HepG2 (cell line): ENCODE data around the gene CPSF7. TPM values are rescaled to one million over a fixed set of nuclear protein-coding genes. Genes with fewer than 3 reads are reported as not detected.

Source experiments
- ATAC-seq: fragments of 200-7000 bp; cut with Tn5 transposase; 3 replicates; pipeline ENCODE4 v1.9.1; 2020; ENCODE audit warnings: mild to moderate bottlenecking, moderate library complexity
- Bru-seq: library from RNA; stranded (reverse); fragments of 400-500 nt; gene quantifications from one replicate; lab custom pipeline; 2021; lab: Mats Ljungman, UMichigan
- BruChase-seq, 2 experiments: library from RNA; stranded (reverse); fragments of 400-500 nt; gene quantifications; one replicate each; lab custom pipeline; 2021; lab: Mats Ljungman, UMichigan
- BruUV-seq: library from RNA; stranded (reverse); fragments of 400-500 nt; replicated peaks from 2 replicates; lab custom pipeline; 2021; lab: Mats Ljungman, UMichigan
- CTCF ChIA-PET: fragments of 300-600 bp; formaldehyde crosslinking; extraction: SDS; loops from one replicate; lab custom pipeline; 2021; ENCODE audit warnings: low total read pairs, inconsistent platforms, low intra/inter-chr PET ratio; lab: Yijun Ruan, JAX
- POLR2A ChIA-PET: fragments of 350-600 bp; sonication (Branson Sonifier 250); formaldehyde crosslinking; loops from one replicate; lab custom pipeline; 2020; ENCODE audit warnings: antibody characterized with exemption, inconsistent platforms; lab: Yijun Ruan, JAX
- DNase-seq: peaks from one replicate; pipeline ENCODE4 v3.0.0-alpha.2; 2015; ENCODE audit warnings: low spot score
- FAIRE-seq: peaks from 3 replicates; lab custom pipeline; 2011; peaks lifted over from hg19 to GRCh38; lab: Jason Lieb, UNC
- H2AFZ ChIP-seq: one replicate; pipeline ENCODE4 v1.6.1; 2011; ENCODE audit warnings: low read length, inconsistent platforms
- H3K27ac ChIP-seq: fragments of 300-600 bp; 3 replicates; pipeline ENCODE4 v1.8.0; 2011; ENCODE audit warnings: mixed run types, mild to moderate bottlenecking, mixed read lengths, low read length, inconsistent platforms; ENCODE audit not compliant: insufficient read depth; ENCODE audit errors: extremely low read length
- H3K27me3 ChIP-seq, 2 experiments: fragments of 200-600 bp in 1 of 2; 2 replicates in 1 of 2; 3 replicates in 1 of 2; pipeline versions ENCODE4 v1.6.0 to v1.8.0; 2011; ENCODE audit warnings: low read length in 2 of 2, mild to moderate bottlenecking in 2 of 2, moderate library complexity in 2 of 2, inconsistent platforms in 1 of 2; ENCODE audit not compliant: insufficient read depth in 2 of 2, control insufficient read depth in 1 of 2
- H3K36me3 ChIP-seq, 2 experiments: fragments of 200-600 bp in 1 of 2; replicated peaks in 1 of 2; 2 replicates in 1 of 2; 3 replicates in 1 of 2; pipeline versions ENCODE4 v1.5.1 to v1.8.0; 2011; ENCODE audit warnings: low read length in 2 of 2, inconsistent platforms in 1 of 2; ENCODE audit not compliant: insufficient read depth in 2 of 2, control insufficient read depth in 1 of 2
- H3K4me1 ChIP-seq: 2 replicates; pipeline ENCODE4 v1.5.1; 2012; ENCODE audit warnings: low read length, inconsistent platforms; ENCODE audit not compliant: insufficient read depth
- H3K4me2 ChIP-seq: 2 replicates; pipeline ENCODE4 v1.6.0; 2011; ENCODE audit warnings: low read depth, low read length, inconsistent platforms
- H3K4me3 ChIP-seq, 3 experiments: fragments of 200-600 bp in 1 of 3; sonication (generic), shearing (Covaris generic) in 1 of 3; replicated peaks in 1 of 3; 2 replicates each; pipeline ENCODE4 v1.5.1; 2011 to 2016; ENCODE audit warnings: low read length in 3 of 3, inconsistent platforms in 2 of 3, low read depth in 2 of 3, mild to moderate bottlenecking in 2 of 3, control low read depth in 1 of 3, mixed read lengths in 1 of 3; ENCODE audit not compliant: insufficient read depth in 1 of 3
- H3K79me2 ChIP-seq: one replicate; pipeline ENCODE4 v1.6.1; 2011; ENCODE audit warnings: low read length, inconsistent platforms; ENCODE audit not compliant: insufficient read depth
- H3K9ac ChIP-seq: 2 replicates; pipeline ENCODE4 v1.6.0; 2011; ENCODE audit warnings: mild to moderate bottlenecking, low read depth, low read length, inconsistent platforms; ENCODE audit not compliant: insufficient read depth
- H3K9me3 ChIP-seq: 2 replicates; pipeline ENCODE4 v1.5.1; 2012; ENCODE audit warnings: mild to moderate bottlenecking, low read length
- H4K20me1 ChIP-seq: 2 replicates; pipeline ENCODE4 v1.6.0; 2011; ENCODE audit warnings: inconsistent platforms, mild to moderate bottlenecking, low read length, moderate library complexity; ENCODE audit not compliant: insufficient read depth
- GZF1 ChIP-seq: sonication (generic); formaldehyde crosslinking; IDR thresholded peaks from 2 replicates; pipeline ENCODE4 v1.5.1; 2020; ENCODE audit warnings: mild to moderate bottlenecking, missing genetic modification reagents
- KDM5A ChIP-seq: fragments of 200-600 bp; sonication (generic); IDR thresholded peaks from 2 replicates; pipeline ENCODE4 v1.7.0; 2018; ENCODE audit warnings: antibody characterized with exemption, mild to moderate bottlenecking, low read length, borderline replicate concordance
- PHF5A ChIP-seq: IDR thresholded peaks from one replicate; pipeline ENCODE4 v1.6.1; 2018; ENCODE audit warnings: low read depth, missing genetic modification reagents; ENCODE audit not compliant: unreplicated experiment
- SP1 ChIP-seq, 2 experiments: fragments of 450-650 bp in 1 of 2; sonication (generic) in 1 of 2; formaldehyde crosslinking in 1 of 2; IDR thresholded peaks; 2 replicates each; pipeline versions ENCODE4 v1.4.0 to v1.6.1; 2016 to 2020; ENCODE audit warnings: missing genetic modification reagents in 1 of 2
- TERF1 ChIP-seq: sonication (generic); formaldehyde crosslinking; IDR thresholded peaks from 2 replicates; pipeline ENCODE4 v1.8.0; 2022; ENCODE audit warnings: mild to moderate bottlenecking, missing genetic modification reagents, moderate library complexity
- ZBTB21 ChIP-seq: sonication (generic); formaldehyde crosslinking; IDR thresholded peaks from 2 replicates; pipeline ENCODE4 v1.4.0; 2020; ENCODE audit warnings: missing genetic modification reagents
- ZC3H13 ChIP-seq: sonication (generic); formaldehyde crosslinking; IDR thresholded peaks from 2 replicates; pipeline ENCODE4 v1.8.1; 2023; ENCODE audit warnings: mild to moderate bottlenecking, missing genetic modification reagents, moderate library complexity
- ZFX ChIP-seq: sonication (generic); formaldehyde crosslinking; IDR thresholded peaks from 2 replicates; pipeline ENCODE4 v1.4.0; 2020; ENCODE audit warnings: mild to moderate bottlenecking, low read depth, missing genetic modification reagents, moderate library complexity
- ZNF230 ChIP-seq: sonication (generic); formaldehyde crosslinking; IDR thresholded peaks from 2 replicates; pipeline ENCODE4 v1.4.0; 2020; ENCODE audit warnings: mild to moderate bottlenecking, missing genetic modification reagents
- ZNF496 ChIP-seq: sonication (generic); formaldehyde crosslinking; IDR thresholded peaks from 2 replicates; pipeline ENCODE4 v1.8.1; 2023; ENCODE audit warnings: mild to moderate bottlenecking, moderate library complexity, missing genetic modification reagents; ENCODE audit not compliant: insufficient replicate concordance
- WGBS: methylation state at CpG from one replicate; pipeline ENCODE4 v1.1.6; 2017; ENCODE audit warnings: low lambda C conversion rate; 5-methylcytosine and 5-hydroxymethylcytosine counted together
- in situ Hi-C: cut with HindIII; loops from 2 replicates; pipeline ENCODE4 v1.10.0; 2017; ENCODE audit warnings: low pct_unique_long_range_greater_than_20kb; ENCODE audit not compliant: extremely low pct_ligation_motif_present
- intact Hi-C: fragments of 100-400 bp; cut with micrococcal nuclease; formaldehyde crosslinking; loops from one replicate; pipeline ENCODE4 v1.10.0; 2022; ENCODE audit not compliant: unreplicated experiment
- long read RNA-seq, 2 experiments: library from RNA in 1 of 2; library from polyadenylated mRNA in 1 of 2; stranded (forward) in 1 of 2; unstranded in 1 of 2; transcript quantifications; one replicate each; pipeline ENCODE4 v2.0.0, GENCODE V29; 2019 to 2022
- polyA minus RNA-seq, 3 experiments: library from RNA; depleted of rRNA, polyadenylated mRNA; stranded (reverse); fragments of >200 nt; gene quantifications; 2 replicates each; pipeline ENCODE4 v1.2.3, GENCODE V29; 2011; ENCODE audit warnings: low replicate concordance in 1 of 3
- polyA plus RNA-seq, 8 experiments: library from polyadenylated mRNA; depleted of rRNA in 3 of 8; stranded (reverse) in 7 of 8; unstranded in 1 of 8; fragments of >200 nt; fragmentation: Illumina TruSeq in 4 of 8; extraction: Trizol in 4 of 8; gene quantifications; 2 replicates each; pipeline versions ENCODE4 v1.2.1 to v1.2.3, GENCODE V29; 2011 to 2016; ENCODE audit warnings: low read depth in 4 of 8, missing spikeins in 1 of 8, mixed read lengths in 1 of 8; ENCODE audit not compliant: insufficient read depth in 1 of 8
- total RNA-seq, 5 experiments: library from RNA; depleted of rRNA; stranded (reverse); fragments of >200 nt; fragmentation: Illumina TruSeq; extraction: Trizol; gene quantifications; 2 replicates each; pipeline ENCODE4 v1.2.3, GENCODE V29; 2016; ENCODE audit warnings: low read depth in 1 of 5
- TF ChIP-seq, protein P1 (sequence below): sonication (generic); formaldehyde crosslinking; IDR thresholded peaks from 2 replicates; pipeline ENCODE4 v1.4.0; 2020; ENCODE audit warnings: mild to moderate bottlenecking, missing genetic modification reagents

Gene CPSF7
- total RNA-seq (2016; rRNA removed; fragmentation: Illumina TruSeq; extraction: Trizol) (29.4 and 34.1 TPM in 2 replicates), polyA plus RNA-seq (2011; rRNA removed) (36.8 and 40.6 TPM in 2 replicates), polyA minus RNA-seq (2011; rRNA and poly(A)+ RNA removed; ENCODE audit: low replicate concordance) (43.6 and 128 TPM in 2 replicates), Bru-seq, nascent RNA (percentile 92 among the genes with signal in this experiment), BruChase-seq, experiment 1, labeled RNA remaining after a 6-hour chase (percentile 94 among the genes with signal in this experiment), BruChase-seq, experiment 2, labeled RNA remaining after a 2-hour chase (percentile 94 among the genes with signal in this experiment)
- total RNA-seq (2016; cell fraction: cytosol; rRNA removed; fragmentation: Illumina TruSeq; extraction: Trizol; ENCODE audit: low read depth), result 7.3 and 8.6 TPM in 2 replicates
- total RNA-seq (2016; cell fraction: insoluble cytoplasmic fraction; rRNA removed; fragmentation: Illumina TruSeq; extraction: Trizol), result 25.4 and 37.8 TPM in 2 replicates
- total RNA-seq (2016; cell fraction: membrane; rRNA removed; fragmentation: Illumina TruSeq; extraction: Trizol), result 19.4 and 20.2 TPM in 2 replicates
- 48.4 and 51.2 TPM in 2 replicates for total RNA-seq (2016; cell fraction: nucleus; rRNA removed; fragmentation: Illumina TruSeq; extraction: Trizol)
- polyA plus RNA-seq (2011; cell fraction: cytosol; rRNA removed), result 16.4 and 19.7 TPM in 2 replicates
- 110 and 125 TPM in 2 replicates for polyA plus RNA-seq (2011; cell fraction: nucleus; rRNA removed)
- 47.5 and 48.9 TPM in 2 replicates for polyA plus RNA-seq (2012)
- 3.7 and 4.1 TPM in 2 replicates for polyA plus RNA-seq (2016; cell fraction: cytosol; fragmentation: Illumina TruSeq; extraction: Trizol; ENCODE audit: low read depth)
- polyA plus RNA-seq (2016; cell fraction: insoluble cytoplasmic fraction; fragmentation: Illumina TruSeq; extraction: Trizol; ENCODE audit: low read depth), result 36.9 and 49.6 TPM in 2 replicates
- 13.1 and 15.0 TPM in 2 replicates for polyA plus RNA-seq (2016; cell fraction: membrane; fragmentation: Illumina TruSeq; extraction: Trizol; ENCODE audit: low read depth)
- 151 and 159 TPM in 2 replicates for polyA plus RNA-seq (2016; cell fraction: nucleus; fragmentation: Illumina TruSeq; extraction: Trizol; ENCODE audit: insufficient read depth, low read depth)
- polyA minus RNA-seq (2011; cell fraction: cytosol; rRNA and poly(A)+ RNA removed), result 14.5 and 17.3 TPM in 2 replicates
- polyA minus RNA-seq (2011; cell fraction: nucleus; rRNA and poly(A)+ RNA removed), result 56.7 and 63.0 TPM in 2 replicates
- long read RNA-seq, experiment 1, partial matches to known transcripts, result 2 of 5 reads
- long read RNA-seq, experiment 1, other reads (novel, unspliced or antisense), result 2 of 5 reads
- long read RNA-seq, experiment 2, transcript CPSF7-202 (10 exons, 3,650 nt), result minor isoform, 6 of 88 reads
- long read RNA-seq, experiment 2, transcript CPSF7-206 (9 exons, 1,749 nt), result major isoform, 17 of 88 reads
- long read RNA-seq, experiment 2, transcript CPSF7-205 (10 exons, 3,524 nt), result minor isoform, 8 of 88 reads
- long read RNA-seq, experiment 2, partial matches to known transcripts, result 43 of 88 reads
- long read RNA-seq, experiment 2, other reads (novel, unspliced or antisense), result 12 of 88 reads

DNA sequence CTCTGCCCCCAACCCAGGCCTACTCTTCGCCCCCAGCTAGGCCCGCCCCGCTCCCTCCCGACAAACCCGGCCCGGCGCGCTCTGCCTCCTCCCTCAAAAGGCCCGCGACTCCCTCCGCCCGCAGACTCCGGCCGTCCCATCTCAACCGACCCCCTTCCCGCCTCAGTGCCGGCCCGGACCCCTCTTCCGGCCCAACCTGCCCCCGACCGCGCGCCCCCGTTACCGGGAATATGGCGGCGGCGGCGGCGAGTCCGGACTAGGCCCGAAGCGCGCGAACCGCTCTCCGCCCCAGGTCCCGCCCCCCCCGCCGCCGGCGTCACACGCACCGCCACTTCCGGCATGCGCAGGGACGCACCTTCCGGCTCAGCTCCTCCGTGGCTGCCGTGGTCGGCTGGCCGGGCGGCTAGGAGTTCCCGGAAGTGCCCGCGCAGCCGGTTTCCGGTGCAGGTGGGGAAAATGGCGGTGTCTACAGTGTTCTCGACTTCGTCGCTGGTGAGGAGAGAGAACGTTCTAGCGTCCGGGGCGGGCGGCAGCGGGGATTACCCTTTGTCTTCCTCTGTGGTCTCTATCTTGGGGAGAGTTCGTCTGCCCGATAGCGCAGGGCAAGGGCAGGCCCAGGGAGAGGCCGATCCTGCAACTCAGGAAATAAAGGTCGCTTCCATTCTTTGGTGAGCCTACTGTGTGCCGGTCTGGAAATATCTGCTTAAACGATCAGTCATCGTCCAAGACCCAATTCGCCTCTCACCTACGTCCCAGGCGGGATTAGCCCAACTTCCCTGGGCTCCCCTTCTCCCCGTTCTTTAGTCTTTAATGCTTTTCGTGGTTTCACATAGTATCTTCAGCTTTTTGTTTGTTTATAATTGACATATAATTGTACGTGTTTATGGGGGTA is at the start of gene CPSF7, which contains the start of gene SDHAF2:
Gene CPSF7 (minus strand): TSS at position 285 of the 892 bp plus-strand sequence. CDS start 740 bp downstream, outside the sequence.
Gene SDHAF2 (plus strand): TSS at position 434 of the 892 bp plus-strand sequence. CDS start 23 bp downstream, at position 457.
- intact Hi-C loops (loop anchor here (2.0 kb wide), 1 partner anchor 17 kb away; no protein-coding TSS in a partner anchor), in situ Hi-C loops (no loop called here)
- Histone ChIP-seq H3K4me2 (peak within 1 kb of the TSS; percentile 97), H3K79me2 (peaks cover 69% of the 10 kb centered on the region), H4K20me1 (peaks cover 14% of the 10 kb centered on the region), H2AFZ (no peak within 1 kb of the TSS), H3K27me3 (no peaks in the 10 kb centered on the region; a peak in 2 of 5 replicates), H3K27ac (peak within 1 kb of the TSS; percentile 100), H3K9me3 (no peaks in the 10 kb centered on the region), H3K4me1 (peaks cover 62% of the 10 kb centered on the region), H3K9ac (peak within 1 kb of the TSS; percentile 96), H3K4me3 (peak within 1 kb of the TSS; percentile 78 to 99 (median 84)), H3K36me3 (peaks cover 3 to 39% of the 10 kb centered on the region in 2 experiments)
- 5% methylated on average over 34 of the region's 82 CpGs for WGBS
- DNase-seq, result peak; percentile 89
- peak; percentile 94 for ATAC-seq
- CTCF ChIA-PET, result no interaction called here
- no peak for FAIRE-seq
- TSS peak; percentile 89 for BruUV-seq
- POLR2A ChIA-PET, result interaction anchor here (0.6 to 3.1 kb wide), 20 partner anchors 10 to 385 kb away, joined by 3 to 29 read pairs (median 4); partner anchors contain the start of genes CYB561A3, DDB1, TKFC and TMEM138
- TF ChIP-seq GZF1 (0 out of 2 replicates have a peak, but pooled peaks have one; percentile 22), ZBTB21 (CRISPR knock-in tag) (no peak), ZC3H13 (peak; percentile 78; the same call in 1 of the 2 replicates), ZFX (CRISPR knock-in tag) (peak; percentile 100), TERF1 (CRISPR knock-in tag) (no peak), PHF5A (CRISPR knock-in tag) (no peak), ZNF230 (CRISPR knock-in tag) (no peak; the same call in none of the 2 replicates), ZNF496 (CRISPR knock-in tag) (no peak), SP1 (IDR thresholded peaks at IDR 0.05) (no peak), SP1 (CRISPR knock-in tag; IDR thresholded peaks at IDR 0.05) (peak; percentile 52; the same call in 1 of the 2 replicates), KDM5A (peak; percentile 81)
- TF ChIP-seq, protein P1, sequence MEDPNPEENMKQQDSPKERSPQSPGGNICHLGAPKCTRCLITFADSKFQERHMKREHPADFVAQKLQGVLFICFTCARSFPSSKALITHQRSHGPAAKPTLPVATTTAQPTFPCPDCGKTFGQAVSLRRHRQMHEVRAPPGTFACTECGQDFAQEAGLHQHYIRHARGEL (CRISPR knock-in tag), result peak; percentile 88
